HG02623 (cell line): ENCODE results near the gene TPST2.

Source experiments
- ATAC-seq: cut with Tn5 transposase; IDR thresholded peaks from one replicate; pipeline ENCODE4 v1.9.1; 2021; ENCODE audit warnings: moderate library complexity; ENCODE audit not compliant: unreplicated experiment

Gene TPST2

GRCh38 chr22:26479043-26479791 is 110.7 kb downstream of the TPST2 start:
- no peak for ATAC-seq

- ATAC-seq = no peak
Measured at GRCh38 chr22:26477341-26477731, 112.6 kb downstream of the TPST2 start.

GRCh38 chr22:26476705-26477340 is 113.1 kb downstream of the TPST2 start:
- no peak for ATAC-seq

- ATAC-seq = no peak
Measured at GRCh38 chr22:26474682-26475081, 115.2 kb downstream of the TPST2 start.
